K562 (cell line): ENCODE measurements around the gene PARD3.

Experiments used
- ARID2 ChIP-seq: fragments of 450-650 bp; IDR thresholded peaks from 2 replicates; pipeline ENCODE4 v1.6.1; 2017; ENCODE audit warnings: antibody characterized with exemption, mild to moderate bottlenecking
- ATF2 ChIP-seq: sonication (generic); formaldehyde crosslinking; IDR thresholded peaks from 2 replicates; pipeline ENCODE4 v1.8.1; 2022; ENCODE audit warnings: missing genetic modification reagents
- CTCF ChIP-seq, 3 experiments: IDR thresholded peaks in 2 of 3; conservative IDR thresholded peaks in 1 of 3; 2 replicates each; pipeline ENCODE4 v1.5.1; 2011 to 2012; ENCODE audit warnings: low read length in 3 of 3, mild to moderate bottlenecking in 3 of 3, control low read depth in 2 of 3, improper control_type of control experiment in 1 of 3, inconsistent platforms in 1 of 3, low read depth in 1 of 3, mixed read lengths in 1 of 3, moderate library complexity in 1 of 3; ENCODE audit not compliant: insufficient read depth in 2 of 3
- E2F1 ChIP-seq: sonication (generic); formaldehyde crosslinking; IDR thresholded peaks from 2 replicates; pipeline ENCODE4 v1.8.1; 2023; ENCODE audit warnings: mild to moderate bottlenecking, missing genetic modification reagents, moderate library complexity
- HCFC1 ChIP-seq: IDR thresholded peaks from 2 replicates; pipeline ENCODE4 v1.6.1; 2012; ENCODE audit warnings: low read depth, low read length, improper control_type of control experiment
- HNRNPLL ChIP-seq: fragments of 200-400 bp; formaldehyde crosslinking; IDR thresholded peaks from 2 replicates; pipeline ENCODE4 v1.6.1; 2017; ENCODE audit warnings: low read length, low read depth, mild to moderate bottlenecking; ENCODE audit not compliant: poor library complexity, severe bottlenecking
- MXI1 ChIP-seq: IDR thresholded peaks from 2 replicates; pipeline ENCODE4 v1.6.1; 2011; ENCODE audit warnings: low read depth, mild to moderate bottlenecking, improper control_type of control experiment, low read length
- POLR2A ChIP-seq: fragments of 450-650 bp; conservative IDR thresholded peaks from 2 replicates; pipeline ENCODE4 v1.6.1; 2016
- POLR2AphosphoS5 ChIP-seq: IDR thresholded peaks from 2 replicates; pipeline ENCODE4 v1.6.1; 2011; ENCODE audit warnings: mild to moderate bottlenecking, low read depth, low read length, moderate library complexity; ENCODE audit not compliant: control insufficient read depth, insufficient read depth
- PTRF ChIP-seq: fragments of 450-650 bp; IDR thresholded peaks from 2 replicates; pipeline ENCODE4 v1.6.1; 2016; ENCODE audit warnings: mild to moderate bottlenecking, missing genetic modification characterization, missing compliant biosample characterization
- STAT6 ChIP-seq: sonication (generic); formaldehyde crosslinking; IDR thresholded peaks from 2 replicates; pipeline ENCODE4 v1.8.1; 2023; ENCODE audit warnings: mild to moderate bottlenecking, missing genetic modification reagents
- ZBTB7A ChIP-seq: IDR thresholded peaks from 2 replicates; pipeline ENCODE4 v1.6.1; 2011; ENCODE audit warnings: low read depth, mild to moderate bottlenecking, low read length, moderate library complexity, borderline replicate concordance; ENCODE audit not compliant: control insufficient read depth
- ZC3H11A ChIP-seq: IDR thresholded peaks from 2 replicates; pipeline ENCODE4 v1.6.1; 2012; ENCODE audit warnings: low read depth, low read length, improper control_type of control experiment
- ZHX1 ChIP-seq: fragments of 150-350 bp; conservative IDR thresholded peaks from 2 replicates; pipeline ENCODE4 v1.6.1; 2014; ENCODE audit warnings: low read length

- TF ChIP-seq CTCF (IDR thresholded peaks at IDR 0.05 in 2 of 3, conservative IDR thresholded peaks at IDR 0.05 in 1 of 3; ENCODE audit: insufficient read depth in 2 of 3, low read depth in 1 of 3, low read length in 3 of 3) (no peak), ARID2 (no peak), MXI1 (no peak), HNRNPLL (no peak), PTRF (tag) (no peak), POLR2A (no peak), ZBTB7A (no peak), ZC3H11A (no peak), HCFC1 (no peak), ZHX1 (no peak), POLR2AphosphoS5 (no peak), STAT6 (CRISPR knock-in tag) (no peak), E2F1 (CRISPR knock-in tag) (no peak), ATF2 (no peak)
Measured at GRCh38 chr10:34078745-34079470, 736.2 kb downstream of the PARD3 start.
